Vagina (tissue), 2 donors: ENCODE results near the gene BRIP1. TPM values are rescaled to one million over a fixed set of nuclear protein-coding genes. Genes with fewer than 3 reads are reported as not detected.

Source experiments
- DNase-seq, 2 donors: peaks; one replicate each; pipeline ENCODE4 v3.0.0-alpha.2; 2017; ENCODE audit errors: extremely low spot score in 2 of 2
- H3K27ac ChIP-seq: fragments of 200-600 bp; sonication (generic); one replicate; pipeline ENCODE4 v1.5.1; 2019
- H3K27me3 ChIP-seq: fragments of 200-600 bp; sonication (generic); one replicate; pipeline ENCODE4 v1.5.1; 2019
- H3K36me3 ChIP-seq, 2 donors: fragments of 200-600 bp; sonication (generic); one replicate each; pipeline ENCODE4 v1.5.1; 2017 to 2019
- H3K4me1 ChIP-seq: fragments of 200-600 bp; sonication (generic); one replicate; pipeline ENCODE4 v1.5.1; 2019
- H3K4me3 ChIP-seq, 2 donors: fragments of 200-600 bp; sonication (generic); 1 replicate in 1 of 2; 2 replicates in 1 of 2; pipeline ENCODE4 v1.5.1; 2016 to 2019
- H3K9me3 ChIP-seq: fragments of 200-600 bp; sonication (generic); one replicate; pipeline ENCODE4 v1.5.1; 2019
- POLR2A ChIP-seq, 2 donors: fragments of 450-650 bp; IDR thresholded peaks; one replicate each; pipeline ENCODE4 v1.6.1; 2017; ENCODE audit warnings: antibody characterized with exemption in 2 of 2, mild to moderate bottlenecking in 2 of 2, moderate library complexity in 2 of 2
- POLR2AphosphoS5 ChIP-seq, 2 donors: sonication (generic); formaldehyde crosslinking; IDR thresholded peaks; one replicate each; pipeline ENCODE4 v1.9.0; 2017; ENCODE audit warnings: antibody characterized with exemption in 2 of 2, mild to moderate bottlenecking in 2 of 2, low read depth in 1 of 2; ENCODE audit not compliant: insufficient read depth in 1 of 2
- intact Hi-C: fragments of 100-400 bp; cut with DNase I; formaldehyde crosslinking; loops from one replicate; pipeline ENCODE4 v1.15.1; 2023
- total RNA-seq: library from RNA; depleted of rRNA; stranded (reverse); fragments of >200 nt; gene quantifications from one replicate; pipeline ENCODE4 v1.2.3, GENCODE V29; 2016
- TF ChIP-seq, protein P1 (sequence below), 3 experiments: fragments of 450-650 bp in 2 of 3; fragments of 200-600 bp in 1 of 3; sonication (generic) in 1 of 3; IDR thresholded peaks; one replicate each; pipeline ENCODE4 v1.5.1; 2017 to 2019; ENCODE audit warnings: antibody characterized with exemption in 3 of 3, mild to moderate bottlenecking in 2 of 3, moderate library complexity in 2 of 3

BRIP1 gene
- total RNA-seq, 1 donor from 2014 or later = 0.98 TPM

DNA sequence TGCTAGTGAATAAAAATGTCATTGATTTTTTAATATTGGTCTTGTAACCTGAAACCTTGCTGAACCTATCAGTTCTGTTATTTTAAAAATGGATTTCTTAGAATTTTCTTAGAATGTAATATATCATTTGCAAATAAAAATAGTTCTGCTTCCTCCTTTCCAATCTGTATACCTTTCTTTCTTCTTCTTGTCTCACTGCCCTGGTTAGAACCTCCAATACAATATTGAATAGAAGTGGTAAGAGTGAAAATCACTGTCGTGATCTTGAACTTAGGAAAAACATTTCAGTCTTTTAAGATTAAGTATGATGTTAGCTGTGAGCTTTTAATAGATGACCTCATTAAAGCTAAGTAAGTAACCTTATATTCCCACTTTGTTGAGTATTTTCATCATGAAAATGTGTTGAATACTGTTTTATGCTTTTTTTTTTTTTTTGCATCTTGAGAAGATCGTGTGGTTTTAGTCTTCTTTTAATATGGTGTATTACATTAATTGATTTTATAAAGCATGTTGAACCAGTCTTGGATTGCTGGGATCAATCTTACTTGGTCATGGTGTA is 167.5 kb downstream of the BRIP1 start:
- Histone ChIP-seq H3K4me1 (no peaks in the 10 kb centered on the region), H3K27me3 (no peaks in the 10 kb centered on the region), H3K4me3 (no peak overlapping the region), H3K27ac (no peak overlapping the region), H3K9me3 (peaks cover 10% of the 10 kb centered on the region), H3K36me3 (no peaks in the 10 kb centered on the region)
- TF ChIP-seq POLR2A (IDR thresholded peaks at IDR 0.05) = no peak
- TF ChIP-seq, protein P1, sequence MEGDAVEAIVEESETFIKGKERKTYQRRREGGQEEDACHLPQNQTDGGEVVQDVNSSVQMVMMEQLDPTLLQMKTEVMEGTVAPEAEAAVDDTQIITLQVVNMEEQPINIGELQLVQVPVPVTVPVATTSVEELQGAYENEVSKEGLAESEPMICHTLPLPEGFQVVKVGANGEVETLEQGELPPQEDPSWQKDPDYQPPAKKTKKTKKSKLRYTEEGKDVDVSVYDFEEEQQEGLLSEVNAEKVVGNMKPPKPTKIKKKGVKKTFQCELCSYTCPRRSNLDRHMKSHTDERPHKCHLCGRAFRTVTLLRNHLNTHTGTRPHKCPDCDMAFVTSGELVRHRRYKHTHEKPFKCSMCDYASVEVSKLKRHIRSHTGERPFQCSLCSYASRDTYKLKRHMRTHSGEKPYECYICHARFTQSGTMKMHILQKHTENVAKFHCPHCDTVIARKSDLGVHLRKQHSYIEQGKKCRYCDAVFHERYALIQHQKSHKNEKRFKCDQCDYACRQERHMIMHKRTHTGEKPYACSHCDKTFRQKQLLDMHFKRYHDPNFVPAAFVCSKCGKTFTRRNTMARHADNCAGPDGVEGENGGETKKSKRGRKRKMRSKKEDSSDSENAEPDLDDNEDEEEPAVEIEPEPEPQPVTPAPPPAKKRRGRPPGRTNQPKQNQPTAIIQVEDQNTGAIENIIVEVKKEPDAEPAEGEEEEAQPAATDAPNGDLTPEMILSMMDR (IDR thresholded peaks at IDR 0.05) = no peak
- no peak for TF ChIP-seq POLR2AphosphoS5 (IDR thresholded peaks at IDR 0.05; ENCODE audit: insufficient read depth in 1 of 2, low read depth in 1 of 2)
- DNase-seq = no peak
- intact Hi-C loops = no loop called here

DNA sequence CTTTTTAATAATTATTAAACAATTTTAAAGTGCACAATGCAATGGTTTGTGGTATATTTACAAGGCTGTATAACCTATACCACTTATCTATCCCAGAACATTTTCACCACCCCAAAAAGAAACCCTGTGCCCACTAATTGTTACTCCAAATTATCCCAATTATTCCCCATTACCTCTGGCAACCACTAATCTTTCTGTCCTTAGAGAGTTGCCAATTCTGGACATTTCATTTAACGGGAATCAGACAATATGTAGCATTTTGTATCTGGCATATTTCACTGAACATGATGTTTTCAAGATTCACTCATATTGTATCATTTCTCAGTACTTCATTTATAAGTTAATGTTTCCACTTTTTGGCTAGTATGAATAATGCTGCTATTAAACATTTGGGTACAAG is 169.2 kb downstream of the BRIP1 start:
- Histone ChIP-seq H3K27me3 (no peaks in the 10 kb centered on the region), H3K9me3 (no peaks in the 10 kb centered on the region), H3K4me3 (no peak overlapping the region), H3K36me3 (no peaks in the 10 kb centered on the region), H3K4me1 (no peaks in the 10 kb centered on the region), H3K27ac (no peak overlapping the region)
- DNase-seq = no peak
- intact Hi-C loops = no loop called here
- TF ChIP-seq POLR2AphosphoS5 (IDR thresholded peaks at IDR 0.05; ENCODE audit: insufficient read depth in 1 of 2, low read depth in 1 of 2) = no peak
- TF ChIP-seq, protein P1 (IDR thresholded peaks at IDR 0.05) = no peak
- no peak for TF ChIP-seq POLR2A (IDR thresholded peaks at IDR 0.05)

DNA sequence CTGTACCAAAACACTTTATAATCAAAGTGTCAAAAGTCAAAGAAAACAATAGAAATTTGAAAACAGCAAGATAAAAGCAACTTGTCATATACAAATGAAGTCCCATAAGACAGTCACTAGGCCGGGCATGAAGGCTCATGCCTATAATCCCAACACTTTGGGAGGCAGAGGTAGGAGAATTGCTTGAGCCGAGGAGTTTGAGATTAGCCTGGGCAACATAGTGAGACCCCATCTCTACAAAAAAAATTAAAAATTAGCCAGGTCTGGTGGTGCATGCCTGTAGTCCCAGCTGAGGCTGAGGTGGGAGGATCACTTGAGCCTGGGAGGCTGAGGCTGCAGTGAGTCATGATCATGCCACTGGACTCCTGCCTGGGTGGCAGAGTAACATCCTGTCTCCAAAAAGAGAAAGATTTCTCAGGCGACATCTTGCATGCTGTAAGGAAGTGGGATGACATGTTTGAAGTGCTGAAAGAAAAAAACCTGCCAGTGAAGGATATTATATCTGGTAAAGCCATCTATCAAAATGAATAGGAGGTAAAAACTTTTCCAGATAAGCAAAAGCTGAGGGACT is 173.6 kb downstream of the BRIP1 start:
- no peaks in the 10 kb centered on the region for H3K4me1 ChIP-seq
- no peak overlapping the region for H3K4me3 ChIP-seq
- H3K9me3 ChIP-seq = no peaks in the 10 kb centered on the region
- H3K27me3 ChIP-seq = no peaks in the 10 kb centered on the region
- no peak overlapping the region for H3K27ac ChIP-seq
- intact Hi-C loops = no loop called here
- H3K36me3 ChIP-seq = no peaks in the 10 kb centered on the region
- TF ChIP-seq, protein P1 (IDR thresholded peaks at IDR 0.05) = no peak
- TF ChIP-seq POLR2AphosphoS5 (IDR thresholded peaks at IDR 0.05; ENCODE audit: insufficient read depth in 1 of 2, low read depth in 1 of 2) (no peak), POLR2A (IDR thresholded peaks at IDR 0.05) (no peak)
- no peak for DNase-seq

DNA sequence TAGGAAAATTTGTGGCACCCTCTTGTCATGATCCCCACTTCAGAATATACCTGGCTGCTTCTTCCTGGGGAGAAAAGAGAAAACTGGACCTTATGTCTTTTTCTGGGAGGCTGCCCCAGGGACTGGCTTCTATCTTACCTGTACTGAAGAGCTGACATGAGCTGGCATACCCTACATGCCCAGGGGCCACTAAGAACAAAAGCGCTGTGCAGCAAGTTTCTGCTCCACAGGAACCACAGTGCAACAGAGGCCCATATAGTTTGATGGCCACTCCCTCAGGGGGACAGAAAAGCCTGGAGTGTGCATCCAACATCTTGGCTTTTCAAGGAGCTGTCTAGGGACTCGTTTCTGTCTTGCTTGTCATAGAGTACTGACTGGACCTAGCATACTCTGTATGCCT is 175.6 kb downstream of the BRIP1 start:
- Histone ChIP-seq H3K27ac (no peak overlapping the region), H3K4me1 (no peaks in the 10 kb centered on the region), H3K9me3 (no peaks in the 10 kb centered on the region), H3K36me3 (no peaks in the 10 kb centered on the region), H3K4me3 (no peak overlapping the region), H3K27me3 (no peaks in the 10 kb centered on the region)
- intact Hi-C loops = no loop called here
- DNase-seq = no peak
- TF ChIP-seq POLR2AphosphoS5 (IDR thresholded peaks at IDR 0.05; ENCODE audit: insufficient read depth in 1 of 2, low read depth in 1 of 2) (no peak), POLR2A (IDR thresholded peaks at IDR 0.05) (no peak)
- TF ChIP-seq, protein P1 (IDR thresholded peaks at IDR 0.05) = no peak

DNA sequence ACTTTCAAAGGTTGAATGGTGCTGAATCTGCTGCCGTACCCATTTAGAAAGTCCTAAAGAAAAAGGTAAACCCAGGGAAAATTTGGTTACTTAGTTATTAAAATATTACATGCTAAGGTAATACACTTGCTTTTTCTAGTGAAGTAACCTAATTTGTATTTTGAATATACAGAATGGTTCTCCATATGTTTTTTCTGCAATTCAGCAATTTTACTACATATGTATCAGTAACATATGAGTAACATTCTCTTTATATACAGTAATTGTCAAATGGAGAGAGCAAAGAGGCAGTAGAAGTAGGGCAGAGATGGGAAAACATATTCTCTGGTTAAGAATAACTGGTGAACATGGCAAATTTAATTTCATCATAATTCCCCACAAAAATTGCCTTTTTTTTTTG is 177.2 kb downstream of the BRIP1 start:
- intact Hi-C loops = no loop called here
- Histone ChIP-seq H3K36me3 (no peaks in the 10 kb centered on the region), H3K27ac (no peak overlapping the region), H3K9me3 (no peaks in the 10 kb centered on the region), H3K27me3 (no peaks in the 10 kb centered on the region), H3K4me1 (no peaks in the 10 kb centered on the region), H3K4me3 (no peak overlapping the region)
- TF ChIP-seq POLR2A (IDR thresholded peaks at IDR 0.05) (no peak), POLR2AphosphoS5 (IDR thresholded peaks at IDR 0.05; ENCODE audit: insufficient read depth in 1 of 2, low read depth in 1 of 2) (no peak)
- TF ChIP-seq, protein P1 (IDR thresholded peaks at IDR 0.05) = no peak
- DNase-seq = no peak
